ENCODE data around the gene EWSR1. TPM values are rescaled to one million over a fixed set of nuclear protein-coding genes. Genes with fewer than 3 reads are reported as not detected.
A peak's percentile ranks its signal among the peaks of the same experiment; 100 is the strongest.

The EWSR1 gene
- total RNA-seq, 1 experiment from 2014 or later, result 298 TPM

GRCh38 chr22:29325356-29325755, 57.3 kb downstream of the EWSR1 start:
- peaks cover 10% of the 10 kb centered on the region for H3K4me1 ChIP-seq
- no peaks in the 10 kb centered on the region for H3K9me3 ChIP-seq (replicated peaks)
- H3K27me3 ChIP-seq, result no peaks in the 10 kb centered on the region
- H3K36me3 ChIP-seq, result no peaks in the 10 kb centered on the region
- H3K27ac ChIP-seq, result no peak overlapping the region
- no peak for DNase-seq
- no peak overlapping the region for H3K4me3 ChIP-seq

DNA sequence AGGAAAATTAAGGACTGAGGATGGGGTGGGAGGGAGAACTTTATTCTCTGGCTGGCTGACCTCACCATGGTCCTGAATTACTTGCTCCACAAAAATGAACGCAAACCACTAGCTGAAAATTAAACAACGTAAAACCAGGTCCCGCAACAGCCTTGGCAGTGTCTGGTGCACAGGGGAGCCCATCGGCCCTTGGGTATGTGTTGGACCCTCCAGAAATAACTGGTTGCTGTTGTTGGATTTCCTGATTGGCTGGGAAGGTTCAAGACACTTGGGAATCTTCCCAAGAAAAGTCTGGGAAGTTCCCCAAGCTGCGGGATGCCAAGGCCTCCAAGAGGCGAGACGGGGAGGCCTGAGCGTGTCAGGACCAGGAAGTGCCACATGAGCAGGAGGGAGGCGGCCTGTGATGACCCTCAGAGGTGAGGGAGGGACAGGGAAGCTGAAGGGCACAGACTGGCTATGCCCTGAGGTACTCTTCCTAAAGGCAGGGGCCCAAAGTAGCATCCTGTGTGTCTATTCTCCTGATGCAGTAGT, 57.8 kb downstream of the EWSR1 start:
- H3K4me3 ChIP-seq, result no peak overlapping the region
- no peak for DNase-seq

GRCh38 chr22:29326481-29326880, 58.4 kb downstream of the EWSR1 start:
- H3K27ac ChIP-seq, result no peak overlapping the region
- H3K36me3 ChIP-seq, result no peaks in the 10 kb centered on the region
- peaks cover 10% of the 10 kb centered on the region for H3K4me1 ChIP-seq
- H3K4me3 ChIP-seq, result no peak overlapping the region
- H3K27me3 ChIP-seq, result no peaks in the 10 kb centered on the region
- no peaks in the 10 kb centered on the region for H3K9me3 ChIP-seq (replicated peaks)
- no peak for DNase-seq

More for the DNA sequence above, 57.8 kb downstream of the EWSR1 start:
- Histone ChIP-seq H3K27me3 (no peaks in the 10 kb centered on the region), H3K9me3 (replicated peaks) (no peaks in the 10 kb centered on the region), H3K27ac (no peak overlapping the region), H3K36me3 (no peaks in the 10 kb centered on the region), H3K4me1 (peaks cover 10% of the 10 kb centered on the region)

- DNase-seq, result no peak
- Histone ChIP-seq H3K27ac (no peak overlapping the region), H3K36me3 (no peaks in the 10 kb centered on the region), H3K9me3 (replicated peaks) (no peaks in the 10 kb centered on the region), H3K4me1 (peaks cover 10% of the 10 kb centered on the region), H3K27me3 (no peaks in the 10 kb centered on the region), H3K4me3 (no peak overlapping the region)
Observed at GRCh38 chr22:29327089-29327764, 59.2 kb downstream of the EWSR1 start.

DNA sequence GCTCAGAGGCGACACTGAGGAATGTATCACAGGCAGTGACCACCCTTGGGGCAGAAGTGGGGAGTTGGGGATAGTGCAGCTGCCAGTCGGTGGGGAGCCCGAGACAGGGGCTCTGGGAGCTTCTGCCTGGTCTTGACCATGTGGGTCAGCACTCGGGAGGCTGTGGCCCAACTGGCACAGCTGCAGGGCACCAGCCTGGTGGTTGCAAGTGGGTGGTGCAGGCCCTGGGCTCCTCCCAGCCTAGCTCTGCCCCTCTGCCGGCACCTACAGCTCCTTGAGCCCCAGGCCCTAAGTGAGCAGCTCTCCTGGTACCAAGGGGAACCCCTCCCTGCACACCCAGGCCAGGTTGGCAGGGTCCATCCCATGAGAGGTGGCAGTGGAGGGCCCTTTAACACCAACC, 60.0 kb downstream of the EWSR1 start:
- H3K4me3 ChIP-seq, result no peak overlapping the region
- peaks cover 10% of the 10 kb centered on the region for H3K4me1 ChIP-seq
- no peak for DNase-seq
- no peaks in the 10 kb centered on the region for H3K9me3 ChIP-seq (replicated peaks)
- no peaks in the 10 kb centered on the region for H3K27me3 ChIP-seq
- H3K27ac ChIP-seq, result peak overlapping the region; percentile 67
- H3K36me3 ChIP-seq, result no peaks in the 10 kb centered on the region

GRCh38 chr22:29328566-29329500, 60.8 kb downstream of the EWSR1 start:
- Histone ChIP-seq H3K27ac (peak overlapping the region; percentile 67), H3K36me3 (no peaks in the 10 kb centered on the region)

DNA sequence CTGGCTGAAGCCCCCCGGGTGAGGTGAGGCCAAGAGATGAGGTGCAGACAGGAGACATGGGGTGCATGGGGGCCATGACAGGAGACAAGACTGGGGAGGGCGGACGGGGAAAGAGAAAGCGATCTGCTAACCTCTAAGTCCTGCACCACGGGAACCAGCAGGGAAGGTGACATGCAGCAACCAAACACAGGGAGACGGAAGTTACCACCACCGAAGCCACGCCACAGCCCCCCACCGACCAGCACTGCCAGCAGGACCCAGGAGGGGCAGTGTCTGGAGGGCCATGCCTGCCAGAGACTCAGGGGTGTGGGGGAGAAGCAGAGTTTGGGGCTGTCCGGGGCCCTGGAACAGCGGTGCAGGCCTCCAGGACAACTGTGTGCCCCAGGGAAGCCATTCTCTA, 61.5 kb downstream of the EWSR1 start:
- DNase-seq, result no peak
- Histone ChIP-seq H3K27me3 (no peaks in the 10 kb centered on the region), H3K27ac (no peak overlapping the region; the same call in 1 of the 2 replicates), H3K9me3 (replicated peaks) (no peaks in the 10 kb centered on the region), H3K4me3 (no peak overlapping the region), H3K36me3 (no peaks in the 10 kb centered on the region), H3K4me1 (peaks cover 10% of the 10 kb centered on the region)

More at GRCh38 chr22:29328566-29329500, 60.8 kb downstream of the EWSR1 start:
- no peaks in the 10 kb centered on the region for H3K9me3 ChIP-seq (replicated peaks)
- H3K27me3 ChIP-seq, result no peaks in the 10 kb centered on the region
- DNase-seq, result peak; percentile 71 to 77
- peaks cover 10% of the 10 kb centered on the region for H3K4me1 ChIP-seq
- no peak overlapping the region for H3K4me3 ChIP-seq

DNA sequence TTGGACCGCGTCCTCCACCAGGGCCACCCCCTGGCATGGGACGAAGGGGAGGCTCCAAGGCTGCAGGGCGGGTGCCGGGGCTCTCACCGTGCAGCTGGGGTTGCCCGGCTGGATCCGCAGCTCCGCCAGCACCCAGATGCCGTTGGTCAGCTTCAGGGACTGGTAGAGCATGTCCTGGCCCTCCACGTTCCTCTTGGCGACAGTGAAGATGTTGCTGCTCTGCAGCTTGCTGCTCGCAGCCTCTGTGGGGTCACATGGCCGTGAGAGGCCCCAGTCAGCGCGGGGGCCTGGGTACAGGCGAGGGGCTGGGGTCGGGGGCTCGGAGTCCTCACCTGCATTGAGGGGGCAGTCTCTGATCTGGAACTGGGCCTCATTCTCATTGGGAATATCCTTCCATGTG, 62.2 kb downstream of the EWSR1 start:
- H3K27me3 ChIP-seq, result no peaks in the 10 kb centered on the region
- DNase-seq, result no peak
- H3K36me3 ChIP-seq, result no peaks in the 10 kb centered on the region
- peaks cover 10% of the 10 kb centered on the region for H3K4me1 ChIP-seq
- no peak overlapping the region for H3K4me3 ChIP-seq
- no peak overlapping the region for H3K27ac ChIP-seq
- no peaks in the 10 kb centered on the region for H3K9me3 ChIP-seq (replicated peaks)

DNA sequence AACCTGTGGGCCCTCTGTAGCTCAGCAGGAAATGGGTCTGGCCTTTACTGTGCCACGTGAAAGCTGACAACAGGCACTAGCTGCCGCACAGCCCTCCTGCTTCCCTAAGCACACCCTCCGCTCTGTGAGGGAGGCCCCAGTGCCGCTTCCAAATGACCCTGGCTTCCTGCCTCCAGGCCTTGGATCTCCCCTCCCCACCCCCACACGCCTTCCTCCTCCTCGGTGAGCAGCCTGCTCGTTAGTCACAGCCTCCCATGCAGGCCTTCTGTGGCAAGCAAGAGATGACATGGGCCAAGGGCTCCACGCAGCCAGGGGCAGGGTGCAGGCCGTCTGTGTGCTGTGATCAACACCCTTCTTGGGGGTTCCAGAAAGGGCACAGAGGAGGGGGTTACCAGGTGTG, 62.7 kb downstream of the EWSR1 start:
- no peaks in the 10 kb centered on the region for H3K27me3 ChIP-seq
- peaks cover 10% of the 10 kb centered on the region for H3K4me1 ChIP-seq
- no peaks in the 10 kb centered on the region for H3K36me3 ChIP-seq
- no peak overlapping the region for H3K4me3 ChIP-seq
- H3K9me3 ChIP-seq (replicated peaks), result no peaks in the 10 kb centered on the region
- H3K27ac ChIP-seq, result no peak overlapping the region
- DNase-seq, result peak in 1 of 2 experiments; percentile 17

DNA sequence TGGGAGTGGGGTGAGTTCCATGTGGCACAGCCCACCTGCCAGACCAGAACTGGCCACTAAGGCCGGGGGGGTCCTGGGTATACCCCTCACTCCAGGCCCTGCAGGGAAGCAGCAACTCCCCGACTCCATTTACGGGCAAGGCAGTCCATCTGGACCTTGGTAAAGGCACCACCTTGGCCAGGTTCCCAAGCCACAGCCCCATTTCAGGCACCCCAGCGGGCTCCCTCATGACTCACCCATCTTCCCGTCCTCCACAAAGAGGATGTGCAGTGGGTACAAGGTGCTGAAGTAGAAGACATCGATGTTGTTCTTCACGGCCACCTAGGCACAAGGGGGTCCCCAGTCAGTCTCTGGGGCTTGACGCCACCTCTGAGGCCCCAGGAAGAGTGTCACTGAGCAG, 63.1 kb downstream of the EWSR1 start:
- Histone ChIP-seq H3K9me3 (replicated peaks) (no peaks in the 10 kb centered on the region), H3K4me1 (peaks cover 10% of the 10 kb centered on the region), H3K36me3 (no peaks in the 10 kb centered on the region), H3K27me3 (no peaks in the 10 kb centered on the region), H3K27ac (no peak overlapping the region), H3K4me3 (no peak overlapping the region)
- no peak for DNase-seq

- Histone ChIP-seq H3K4me1 (peaks cover 10% of the 10 kb centered on the region), H3K27me3 (no peaks in the 10 kb centered on the region), H3K9me3 (replicated peaks) (no peaks in the 10 kb centered on the region), H3K4me3 (no peak overlapping the region), H3K27ac (no peak overlapping the region), H3K36me3 (no peaks in the 10 kb centered on the region)
- DNase-seq, result no peak
Observed at GRCh38 chr22:29331658-29332300, 63.7 kb downstream of the EWSR1 start.

DNA sequence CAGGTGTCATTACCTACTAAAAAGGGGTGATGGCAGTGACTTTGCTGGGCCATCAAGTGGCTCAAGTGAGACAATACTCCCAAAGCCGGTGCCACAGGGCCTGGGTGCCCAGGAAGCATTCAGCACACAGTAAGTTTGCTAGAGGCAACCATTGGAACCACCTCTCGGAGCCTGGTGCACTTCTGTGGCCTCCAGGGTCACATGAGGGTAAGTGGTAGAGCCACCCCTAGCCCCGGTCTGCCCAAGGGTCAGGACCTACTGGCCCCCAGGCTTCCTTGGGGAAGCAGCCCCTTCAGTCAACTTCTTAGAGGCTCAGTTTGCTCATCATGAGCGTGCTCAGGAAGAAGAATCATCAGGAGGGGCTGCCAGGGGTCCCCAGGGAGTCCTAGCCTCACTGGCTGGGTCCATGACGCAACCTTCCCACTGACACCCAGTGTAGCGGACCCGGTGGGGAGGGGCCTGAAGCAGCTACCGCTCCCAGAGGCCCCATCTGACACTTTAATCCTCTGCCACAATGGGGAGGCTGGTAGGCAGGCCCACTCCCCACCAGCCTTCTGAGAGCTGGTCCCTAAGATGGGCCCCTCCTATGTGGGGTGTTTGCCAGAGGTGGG, 64.9 kb downstream of the EWSR1 start:
- Histone ChIP-seq H3K36me3 (no peaks in the 10 kb centered on the region), H3K4me3 (no peak overlapping the region), H3K27me3 (no peaks in the 10 kb centered on the region), H3K27ac (no peak overlapping the region), H3K4me1 (peaks cover 10% of the 10 kb centered on the region), H3K9me3 (replicated peaks) (no peaks in the 10 kb centered on the region)
- no peak for DNase-seq

- Histone ChIP-seq H3K36me3 (peaks cover 3% of the 10 kb centered on the region; the same call in 1 of the 2 replicates), H3K4me1 (peaks cover 3% of the 10 kb centered on the region; the same call in 1 of the 2 replicates), H3K9me3 (replicated peaks) (no peaks in the 10 kb centered on the region), H3K4me3 (no peak overlapping the region), H3K27me3 (no peaks in the 10 kb centered on the region), H3K27ac (no peak overlapping the region)
- DNase-seq, result no peak
Observed at GRCh38 chr22:29334148-29334547, 66.1 kb downstream of the EWSR1 start.

DNA sequence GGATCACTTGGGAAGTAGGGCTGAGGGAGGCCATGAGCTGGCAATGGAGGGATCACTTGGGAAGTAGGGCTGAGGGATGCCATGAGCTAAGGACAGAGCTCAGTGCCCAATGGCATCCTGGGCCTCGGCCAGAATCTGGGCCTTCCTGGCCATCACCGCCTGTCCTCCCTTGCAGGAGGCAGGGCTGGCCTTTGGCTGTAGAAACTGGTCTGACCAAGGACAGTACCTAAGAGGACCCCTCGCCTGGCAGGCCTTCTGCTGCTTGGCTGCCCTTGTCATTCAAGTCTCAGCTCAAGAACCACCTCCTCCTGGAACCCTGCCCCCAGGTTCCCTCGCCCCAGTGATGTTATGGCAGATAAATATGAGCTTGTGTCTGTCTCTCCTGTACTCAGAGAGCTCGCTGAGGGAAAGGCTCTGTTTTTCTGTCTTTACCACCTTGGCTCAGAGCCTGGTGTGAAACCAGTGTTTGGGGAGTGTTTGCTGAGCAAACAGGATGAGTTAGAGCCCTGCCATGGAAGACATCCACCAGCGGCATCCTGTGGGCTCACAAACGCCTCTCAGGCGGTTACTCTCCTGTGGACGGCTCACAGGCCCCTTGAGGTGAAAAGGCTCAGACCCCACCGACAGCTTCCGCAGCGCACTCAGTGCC, 66.8 kb downstream of the EWSR1 start:
- peaks cover 3% of the 10 kb centered on the region; the same call in 1 of the 2 replicates for H3K36me3 ChIP-seq
- no peak for DNase-seq
- H3K27ac ChIP-seq, result no peak overlapping the region
- no peak overlapping the region for H3K4me3 ChIP-seq
- H3K9me3 ChIP-seq (replicated peaks), result no peaks in the 10 kb centered on the region
- no peaks in the 10 kb centered on the region for H3K4me1 ChIP-seq
- no peaks in the 10 kb centered on the region for H3K27me3 ChIP-seq
